ENCODE data around the gene GMDS. TPM values are rescaled to one million over a fixed set of nuclear protein-coding genes. Genes with fewer than 3 reads are reported as not detected.

Gene GMDS
- total and polyA plus RNA-seq, 2 of the 8 experiments (the other 6 are each of a cell fraction or from before 2014, with no cell fraction given), result 16.8 to 50.0 TPM

GRCh38 chr6:2220154-2220553, 25.3 kb downstream of the GMDS start:
- H4K5ac ChIP-seq (ENCODE audit: insufficient read length, low read depth, low read length), result no peak overlapping the region
- WGBS, 2 experiments (ENCODE audit: extremely low coverage in 1 of 2, insufficient coverage in 1 of 2, insufficient read length in 1 of 2, insufficient replicate concordance in 2 of 2, low coverage in 1 of 2, low lambda C conversion rate in 2 of 2, missing lambda C conversion rate in 1 of 2), result 91% methylated on average over 6 of the region's 6 CpGs; no CpG with 5 or more reads in 1 of the 2 experiments
- H3K4me2 ChIP-seq (ENCODE audit: insufficient read depth in 1 of 2, low read depth in 2 of 2, low read length in 2 of 2), result no peak overlapping the region
- no peak overlapping the region for H2AFZ ChIP-seq (ENCODE audit: low read length)
- no peak overlapping the region for H2BK12ac ChIP-seq (ENCODE audit: low read depth, low read length)
- no peak overlapping the region for H2BK15ac ChIP-seq (ENCODE audit: low read length)
- no peak for TF ChIP-seq CREB1 (IDR thresholded peaks at IDR 0.05)
- H4K20me1 ChIP-seq (replicated peaks in 1 of 2; ENCODE audit: control insufficient read depth in 1 of 2, insufficient read depth in 2 of 2, low read length in 2 of 2), result peaks cover 2% of the 10 kb centered on the region in 2 experiments
- H3K79me2 ChIP-seq (ENCODE audit: control insufficient read depth in 1 of 2, insufficient read depth in 2 of 2, low read length in 2 of 2), result peaks cover 0 to 26% of the 10 kb centered on the region in 2 experiments; a peak in 2 of 4 replicates
- H3K23me2 ChIP-seq (ENCODE audit: low read depth, low read length), result no peaks in the 10 kb centered on the region
- H4K91ac ChIP-seq (replicated peaks; ENCODE audit: insufficient read length, low read length), result no peak overlapping the region
- H3K4me1 ChIP-seq (replicated peaks in 1 of 4; ENCODE audit: control insufficient read depth in 3 of 4, insufficient read depth in 4 of 4, low read length in 3 of 4), result peaks cover 0 to 8% (median 3%) of the 10 kb centered on the region in 4 experiments; a peak in 4 of 7 replicates
- H3K9ac ChIP-seq (replicated peaks in 1 of 4; ENCODE audit: extremely low read depth in 1 of 4, low read depth in 3 of 4, low read length in 3 of 4), result no peak overlapping the region
- no peak overlapping the region for H3K14ac ChIP-seq (ENCODE audit: insufficient read length)
- H2BK5ac ChIP-seq (ENCODE audit: low read depth, low read length), result no peak overlapping the region
- H2AK5ac ChIP-seq (ENCODE audit: low read depth, low read length), result no peak overlapping the region
- no peak overlapping the region for H4K8ac ChIP-seq (ENCODE audit: extremely low read depth, insufficient read depth, low read length)
- FAIRE-seq, result no peak
- no peak for DNase-seq (ENCODE audit: low read depth in 1 of 2, low spot score in 2 of 2)
- H3K4ac ChIP-seq (replicated peaks; ENCODE audit: insufficient read length, low read depth, low read length), result no peak overlapping the region
- H3K27ac ChIP-seq (ENCODE audit: low read depth, low read length), result no peak overlapping the region
- no peaks in the 10 kb centered on the region for H3K9me3 ChIP-seq (ENCODE audit: insufficient read depth in 2 of 2, low read depth in 1 of 2, low read length in 1 of 2)
- peaks cover 8% of the 10 kb centered on the region for H3K79me1 ChIP-seq (ENCODE audit: low read depth, low read length)
- ChIA-PET CTCF (ENCODE audit: partially characterized antibody) (interaction anchor here (1.4 kb wide), 1 partner anchor 13 kb away, joined by 6 read pairs; no protein-coding TSS in a partner anchor), POLR2A (ENCODE audit: partially characterized antibody) (no interaction called here)
- no peak overlapping the region for H3K18ac ChIP-seq (ENCODE audit: extremely low read depth, low read length)
- no peaks in the 10 kb centered on the region for H3K27me3 ChIP-seq (replicated peaks in 1 of 4; ENCODE audit: control insufficient read depth in 3 of 4, extremely low read depth in 1 of 4, insufficient read depth in 3 of 4, low read length in 3 of 4)
- no peak overlapping the region for H3K23ac ChIP-seq (ENCODE audit: insufficient read length)
- H2BK20ac ChIP-seq (ENCODE audit: low read length), result no peak overlapping the region
- no peak overlapping the region for H3K4me3 ChIP-seq (ENCODE audit: extremely low read depth in 1 of 4, insufficient read depth in 2 of 4, low read depth in 3 of 4, low read length in 4 of 4)
- no peak overlapping the region for H2BK120ac ChIP-seq (replicated peaks; ENCODE audit: low read depth, low read length)
- H3K56ac ChIP-seq (replicated peaks; ENCODE audit: insufficient read length, low read depth, low read length), result no peak overlapping the region
- no peaks in the 10 kb centered on the region for H3K36me3 ChIP-seq (ENCODE audit: control insufficient read depth in 2 of 4, insufficient read depth in 4 of 4, low read length in 3 of 4)
